Stimulated activated CD8-positive, alpha-beta memory T cell treated with anti-CD3 and anti-CD28 coated beads, Interleukin-4, amount 100 ng/mL, for 24 hours (primary cell): ENCODE data around the gene GAS1.

ENCODE experiments used
- DNase-seq: peaks from one replicate; pipeline ENCODE4 v3.0.0-alpha.2; 2020; ENCODE audit warnings: low read depth

The GAS1 gene

GRCh38 chr9:86947146-86948073 lies at the start of gene GAS1:
GAS1 (minus strand) TSS chr9:86947506; CDS start chr9:86946779, 727 bp downstream.
- DNase-seq: peak; percentile 55

DNA sequence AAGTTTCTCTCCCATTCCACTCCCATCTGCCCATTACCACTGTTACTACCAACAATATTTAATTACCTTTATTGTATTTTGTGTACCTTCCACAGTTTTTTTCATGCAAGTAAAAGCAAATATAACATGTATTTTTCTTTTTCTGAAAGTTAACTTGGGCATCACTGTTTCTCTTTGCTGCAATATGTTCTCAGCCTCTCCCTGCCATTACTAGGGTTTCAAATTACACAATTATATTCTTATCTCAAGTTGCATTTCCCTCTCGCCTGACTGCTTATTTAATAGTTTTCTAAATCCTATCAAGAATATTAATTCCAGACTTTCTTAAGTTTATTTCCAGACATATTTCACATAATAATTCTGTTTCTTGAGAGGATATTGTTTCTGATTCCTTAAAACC lies 46.9 kb upstream of the GAS1 start:
- DNase-seq: no peak

DNA sequence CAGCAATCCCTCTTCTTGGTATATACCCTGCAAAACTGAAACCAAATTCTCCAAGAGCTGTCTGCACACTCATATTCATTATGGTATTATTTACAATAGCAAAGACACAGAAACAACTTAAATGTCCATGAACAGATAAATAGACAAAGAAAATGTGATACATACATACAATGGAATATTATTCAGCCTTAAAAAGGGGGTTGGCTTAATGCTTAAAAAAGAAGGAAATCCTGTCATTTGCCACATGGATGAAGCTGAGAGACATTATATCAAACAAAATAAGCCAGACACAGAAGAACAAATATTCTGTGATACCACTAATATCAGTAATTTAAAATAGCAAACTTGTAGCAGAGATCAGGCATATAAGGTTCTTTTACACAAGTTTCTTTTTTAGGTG lies 46.5 kb upstream of the GAS1 start:
- DNase-seq: no peak

DNA sequence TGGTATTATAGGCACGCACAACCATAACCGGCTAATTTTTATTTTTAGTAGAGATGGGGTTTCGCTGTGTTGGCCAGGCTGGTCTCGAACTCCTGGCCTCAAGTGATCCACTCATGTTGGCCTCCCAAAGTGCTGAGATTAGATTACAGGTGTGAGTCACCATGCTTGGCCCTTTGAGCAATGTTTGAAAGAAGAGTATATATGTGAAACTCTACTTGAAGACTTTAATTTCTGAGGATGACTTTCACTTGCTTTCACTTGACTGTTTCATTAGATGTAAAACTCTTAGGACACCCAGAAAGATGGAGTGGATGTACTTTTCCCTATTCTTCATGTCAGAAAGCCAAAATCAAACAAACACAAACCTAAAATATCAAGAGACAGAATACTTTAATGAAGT lies 43.8 kb upstream of the GAS1 start:
- DNase-seq: no peak

DNA sequence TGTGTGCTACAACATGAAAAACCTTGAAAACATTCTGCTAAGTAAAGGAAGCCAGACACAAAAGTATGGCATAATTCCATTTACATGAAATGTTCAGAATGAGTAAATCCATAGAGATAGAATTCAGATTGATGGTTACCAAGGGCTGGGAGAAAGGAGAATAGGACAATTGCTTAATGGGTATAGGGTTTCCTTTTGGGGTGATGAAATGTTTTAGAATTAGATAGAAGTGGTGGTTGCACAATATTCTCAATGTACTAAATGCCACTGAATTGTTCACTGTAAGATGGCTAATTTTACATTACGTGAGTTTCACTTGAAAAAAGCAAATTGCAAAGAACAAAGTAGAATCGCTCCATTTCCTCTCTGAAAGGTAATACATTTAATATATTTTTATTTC lies 43.0 kb upstream of the GAS1 start:
- no peak for DNase-seq

DNA sequence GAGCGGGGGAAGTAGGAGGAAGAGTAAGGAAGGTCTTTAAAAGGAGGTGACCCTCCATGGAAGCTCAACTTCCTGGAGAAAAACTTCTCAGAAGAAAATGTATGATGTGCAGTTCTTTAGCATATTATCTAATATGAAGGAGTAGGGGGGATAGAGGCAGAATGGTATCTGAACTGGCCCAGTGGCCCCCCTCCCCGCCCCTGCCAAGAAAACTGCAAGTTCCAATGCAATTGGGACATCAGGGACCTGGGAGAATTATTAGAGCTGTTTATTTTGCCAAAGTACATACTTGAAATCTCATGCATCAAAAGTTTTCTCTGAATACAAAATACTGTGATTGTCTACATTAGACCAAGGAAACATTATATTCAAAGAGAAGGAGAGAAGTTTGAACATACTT lies 40.6 kb upstream of the GAS1 start:
- no peak for DNase-seq

DNA sequence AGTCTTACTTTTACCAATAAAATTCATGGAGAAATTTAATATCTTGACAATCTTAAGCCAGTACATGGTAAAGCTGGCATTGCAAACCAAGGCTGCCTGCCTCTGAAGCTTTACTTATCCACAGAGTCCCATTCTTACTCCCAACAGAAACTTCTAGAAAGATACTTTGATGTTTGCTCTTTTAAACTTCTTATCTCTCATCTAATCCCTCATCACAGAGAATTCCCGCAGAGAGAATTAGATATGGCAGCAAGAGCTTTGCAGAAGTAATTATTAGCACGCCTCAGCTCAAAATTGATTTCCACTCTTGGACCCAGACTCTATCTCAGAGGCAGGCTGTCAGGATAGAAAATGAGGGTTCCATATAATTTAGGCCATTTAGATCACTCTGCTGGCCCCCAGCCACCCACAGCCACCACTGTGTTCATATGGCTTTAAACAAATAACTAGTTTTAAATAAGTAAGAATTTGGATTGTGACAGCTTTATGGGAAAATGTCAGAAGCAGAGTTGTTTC lies 37.9 kb upstream of the GAS1 start:
- DNase-seq: no peak

GRCh38 chr9:86983620-86984259 lies 36.4 kb upstream of the GAS1 start:
- no peak for DNase-seq

- DNase-seq: no peak
Observed at GRCh38 chr9:86983249-86983619, 35.9 kb upstream of the GAS1 start.

DNA sequence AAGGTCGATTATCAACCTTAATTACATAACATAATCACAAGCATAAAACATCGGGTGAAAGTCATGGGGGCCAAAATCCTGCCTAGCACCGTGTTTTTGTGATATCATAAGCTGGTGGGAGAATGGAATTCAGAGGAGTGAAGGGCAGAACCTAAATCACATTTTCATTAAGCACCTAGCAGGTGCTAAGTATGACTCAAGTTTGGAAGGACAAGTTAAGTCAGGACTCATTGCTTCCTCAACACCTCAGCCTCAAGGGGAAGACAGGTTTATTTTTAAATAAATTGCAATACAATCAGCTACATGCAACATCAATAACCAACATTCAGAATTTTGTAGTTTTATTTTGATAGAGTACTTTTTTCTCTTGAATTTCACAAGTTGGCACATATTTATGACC lies 33.5 kb upstream of the GAS1 start:
- no peak for DNase-seq

DNA sequence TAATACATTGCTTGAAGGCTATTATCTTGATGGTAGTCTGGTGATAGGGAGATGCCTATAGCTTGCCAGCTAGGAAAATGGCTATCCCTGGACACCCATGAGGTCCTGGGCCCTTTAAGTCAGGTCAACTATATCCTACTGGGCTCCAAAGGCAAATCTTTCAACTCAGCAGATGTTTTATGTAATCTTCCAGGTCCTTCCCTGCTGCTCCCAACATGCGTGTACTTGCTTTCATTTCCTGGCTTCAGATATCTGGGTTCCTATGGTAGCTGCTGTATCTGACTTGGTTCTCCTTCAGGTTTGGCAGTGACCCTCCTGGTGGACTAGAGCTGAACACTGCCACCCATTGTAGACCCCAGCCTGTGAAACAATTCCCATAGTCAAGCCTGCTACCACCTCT lies 32.4 kb upstream of the GAS1 start:
- no peak for DNase-seq

GRCh38 chr9:86978922-86979474 lies 31.7 kb upstream of the GAS1 start:
- DNase-seq: no peak

- DNase-seq: no peak
Observed at GRCh38 chr9:86978413-86978812, 31.1 kb upstream of the GAS1 start.

DNA sequence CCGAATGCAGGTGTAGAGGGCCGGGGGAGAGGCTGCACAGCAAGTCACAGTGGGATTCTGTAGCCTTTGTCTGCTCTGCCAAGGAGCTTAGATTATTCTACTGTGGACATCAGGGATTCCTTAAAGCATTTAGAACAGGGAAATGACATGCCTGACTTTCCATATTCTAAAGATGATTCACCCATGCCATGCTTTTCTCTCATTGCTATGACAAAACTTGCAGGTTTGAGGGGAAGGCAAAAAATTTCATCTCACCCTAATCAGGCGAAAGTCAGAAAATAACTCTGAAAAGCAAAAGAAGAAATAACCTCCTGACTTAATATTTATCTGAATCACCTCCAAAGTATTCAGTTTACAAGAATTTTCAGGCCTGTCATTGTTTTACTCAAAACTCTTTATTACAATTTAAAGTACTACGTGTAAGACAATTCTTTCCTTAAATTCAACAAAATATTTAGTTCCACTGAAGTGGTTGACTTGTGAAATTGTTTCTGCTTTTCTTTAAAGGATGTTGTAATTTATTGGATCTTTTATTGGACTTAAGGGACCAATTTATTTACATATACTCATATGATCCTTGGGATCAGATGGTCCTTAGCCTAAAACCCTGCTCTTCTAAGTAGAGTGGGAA lies 30.0 kb upstream of the GAS1 start:
- DNase-seq: no peak

DNA sequence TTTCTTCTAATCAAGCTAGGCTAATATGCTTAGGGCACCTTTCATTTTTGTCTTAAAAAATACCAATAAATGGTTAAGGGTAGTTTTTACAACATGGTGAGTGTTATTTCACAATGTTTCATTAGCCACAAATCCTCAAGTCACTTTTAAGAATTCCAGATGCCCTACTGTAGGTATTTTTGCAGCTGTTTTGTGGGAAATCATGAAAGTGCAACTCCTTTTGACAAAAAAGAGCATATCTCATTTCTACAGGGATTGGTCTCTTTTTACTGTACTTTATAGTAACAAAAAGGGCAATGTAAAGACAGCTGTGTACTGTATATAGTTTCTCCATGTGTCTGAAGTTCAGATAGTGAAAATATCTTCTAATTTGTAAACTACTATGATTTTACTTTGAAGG lies 28.3 kb upstream of the GAS1 start:
- no peak for DNase-seq

- DNase-seq: no peak
Observed at GRCh38 chr9:86975036-86975435, 27.7 kb upstream of the GAS1 start.

DNA sequence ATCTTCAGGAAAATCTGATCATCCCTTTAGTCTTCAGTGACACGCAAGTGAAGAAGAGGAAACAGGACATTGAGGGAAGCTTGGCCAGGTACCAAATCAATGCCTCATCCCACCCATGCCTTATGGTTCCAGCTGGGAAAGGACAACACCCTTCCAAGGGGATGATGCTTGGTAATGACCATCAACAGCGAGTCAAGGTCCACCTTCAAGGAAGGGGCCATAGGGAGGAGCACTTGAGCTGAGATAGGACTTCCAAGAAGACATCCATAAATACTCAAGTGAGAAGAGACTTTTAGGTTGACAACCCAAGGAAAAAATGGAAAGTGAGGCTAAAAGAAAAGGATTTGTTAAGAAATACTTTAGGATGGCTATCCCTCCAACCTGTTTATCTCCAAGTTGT lies 27.1 kb upstream of the GAS1 start:
- DNase-seq: no peak

DNA sequence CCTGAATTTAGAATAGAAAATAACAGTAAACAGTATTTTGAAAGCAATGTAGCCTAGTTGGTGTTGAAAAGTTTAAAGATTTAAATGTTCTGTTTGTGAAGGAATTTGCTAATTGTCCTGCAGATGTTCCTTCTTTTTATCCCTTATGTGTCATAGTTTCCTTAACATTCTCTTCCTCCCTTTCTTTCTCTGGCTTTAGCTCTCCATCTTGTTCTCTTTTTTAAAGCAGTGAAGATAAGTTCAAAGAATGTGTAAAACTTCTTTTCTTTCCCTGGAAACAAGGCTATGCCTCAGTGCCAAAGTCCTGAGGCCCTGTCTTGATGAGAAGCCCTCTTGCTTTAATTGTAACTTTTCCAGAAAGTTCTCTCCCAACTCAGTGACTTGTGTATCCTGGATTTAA lies 24.4 kb upstream of the GAS1 start:
- DNase-seq: no peak

- DNase-seq: no peak
Observed at GRCh38 chr9:86968258-86968920, 21.1 kb upstream of the GAS1 start.

DNA sequence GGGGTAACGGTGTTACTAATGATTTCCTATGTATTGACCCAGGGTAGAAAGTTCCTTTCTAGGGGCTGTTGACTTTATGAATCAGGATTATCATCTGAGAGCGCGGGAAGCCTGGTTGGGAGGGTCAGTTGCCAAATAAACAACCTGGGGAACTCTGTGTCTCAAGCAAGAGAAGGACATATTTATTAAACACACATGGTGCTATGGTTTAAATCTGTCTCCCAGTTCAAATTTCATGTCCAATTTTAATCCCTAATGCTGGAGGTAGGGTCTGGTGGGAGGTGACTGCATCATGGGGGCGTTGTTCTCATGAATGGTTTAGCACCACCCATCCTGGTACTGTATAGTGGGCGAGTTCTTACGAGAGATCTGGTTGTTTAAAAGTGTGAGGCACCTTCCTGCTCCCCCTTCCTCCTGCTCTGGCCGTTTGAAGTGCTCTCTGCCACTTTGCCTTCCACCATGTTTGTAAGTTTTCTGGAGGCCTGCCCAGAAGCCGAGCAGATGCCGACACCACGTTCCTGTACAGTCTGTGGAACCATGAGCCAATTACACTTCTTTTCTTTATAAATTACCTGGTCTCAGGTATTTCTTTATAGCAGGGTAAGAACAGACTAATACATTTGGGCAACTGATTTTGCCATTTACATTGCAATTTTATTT lies 19.7 kb upstream of the GAS1 start:
- no peak for DNase-seq

- DNase-seq: no peak
Observed at GRCh38 chr9:86965636-86966395, 18.5 kb upstream of the GAS1 start.
